ENCODE results near the gene GNAI3. TPM values are rescaled to one million over a fixed set of nuclear protein-coding genes. Genes with fewer than 3 reads are reported as not detected.

Gene GNAI3
- total and polyA plus RNA-seq, 10 of the 15 experiments (the other 5 are each of a cell fraction or from before 2014, with no cell fraction given), result 5.9 to 13.8 (median 8.0) TPM

GRCh38 chr1:109619576-109620400, 71.4 kb downstream of the GNAI3 start, which contains the start of the genes AMPD2 and GNAT2 (continued):
- TF ChIP-seq EGR1 (IDR thresholded peaks at IDR 0.05; ENCODE audit: borderline replicate concordance in 1 of 2, low read depth in 2 of 2, low read length in 2 of 2) (peak in 1 of 2 experiments; percentile 72; a peak in 2 of 3 replicates), TAF1 (IDR thresholded peaks at IDR 0.05; ENCODE audit: borderline replicate concordance, low read depth, low read length) (peak; percentile 62; the same call in 1 of the 2 replicates), RAD51 (IDR thresholded peaks at IDR 0.05) (peak; percentile 81), NR2C1 (IDR thresholded peaks at IDR 0.05) (no peak), DPF2 (IDR thresholded peaks at IDR 0.05) (no peak), E2F8 (IDR thresholded peaks at IDR 0.05; ENCODE audit: low read depth, partially characterized antibody) (no peak), RBBP5 (conservative IDR thresholded peaks at IDR 0.05) (no peak), PML (IDR thresholded peaks at IDR 0.05; ENCODE audit: low read length) (peak; percentile 80; the same call in 1 of the 2 replicates), MEF2B (IDR thresholded peaks at IDR 0.05; ENCODE audit: partially characterized antibody, poor library complexity, severe bottlenecking) (peak; percentile 72), IKZF2 (IDR thresholded peaks at IDR 0.05) (no peak), CBX5 (IDR thresholded peaks at IDR 0.05; ENCODE audit: low read depth) (no peak), NRF1 (conservative IDR thresholded peaks at IDR 0.05; ENCODE audit: low read depth, low read length) (no peak), ZNF207 (IDR thresholded peaks at IDR 0.05; ENCODE audit: borderline replicate concordance) (0 out of 2 replicates have a peak, but pooled peaks have one; percentile 8), ESRRA (IDR thresholded peaks at IDR 0.05; ENCODE audit: low read length) (no peak), FOS (IDR thresholded peaks at IDR 0.05; ENCODE audit: borderline replicate concordance, extremely low read depth, insufficient read length) (no peak), IKZF1 (conservative IDR thresholded peaks at IDR 0.05) (no peak; the same call in 1 of the 2 replicates), CBFB (IDR thresholded peaks at IDR 0.05; ENCODE audit: low read depth) (0 out of 2 replicates have a peak, but pooled peaks have one; percentile 27), POLR2A (IDR thresholded peaks at IDR 0.05; ENCODE audit: low read depth, low read length) (peak; percentile 86), ATF7 (IDR thresholded peaks at IDR 0.05; ENCODE audit: low read depth) (peak; percentile 62; the same call in 1 of the 2 replicates), SMAD1 (IDR thresholded peaks at IDR 0.05; ENCODE audit: low read depth, partially characterized antibody) (peak; percentile 58), ZNF622 (IDR thresholded peaks at IDR 0.05) (no peak), POLR2AphosphoS2 (IDR thresholded peaks at IDR 0.05; ENCODE audit: low read depth, low read length) (no peak), TCF3 (IDR thresholded peaks at IDR 0.05; ENCODE audit: borderline replicate concordance, insufficient read depth, low read depth, low read length) (no peak), SIX5 (IDR thresholded peaks at IDR 0.05; ENCODE audit: low read depth, low read length, severe bottlenecking) (no peak), HCFC1 (IDR thresholded peaks at IDR 0.05; ENCODE audit: low read length) (no peak), SUZ12 (IDR thresholded peaks at IDR 0.05; ENCODE audit: unreplicated experiment) (no peak), NFYB (IDR thresholded peaks at IDR 0.05; ENCODE audit: insufficient read depth, low read depth, low read length) (no peak), CHD1 (IDR thresholded peaks at IDR 0.05; ENCODE audit: low read depth, low read length) (no peak), EED (IDR thresholded peaks at IDR 0.05; ENCODE audit: low read depth) (no peak; the same call in 1 of the 2 replicates)
- TF ChIP-seq, protein P1, sequence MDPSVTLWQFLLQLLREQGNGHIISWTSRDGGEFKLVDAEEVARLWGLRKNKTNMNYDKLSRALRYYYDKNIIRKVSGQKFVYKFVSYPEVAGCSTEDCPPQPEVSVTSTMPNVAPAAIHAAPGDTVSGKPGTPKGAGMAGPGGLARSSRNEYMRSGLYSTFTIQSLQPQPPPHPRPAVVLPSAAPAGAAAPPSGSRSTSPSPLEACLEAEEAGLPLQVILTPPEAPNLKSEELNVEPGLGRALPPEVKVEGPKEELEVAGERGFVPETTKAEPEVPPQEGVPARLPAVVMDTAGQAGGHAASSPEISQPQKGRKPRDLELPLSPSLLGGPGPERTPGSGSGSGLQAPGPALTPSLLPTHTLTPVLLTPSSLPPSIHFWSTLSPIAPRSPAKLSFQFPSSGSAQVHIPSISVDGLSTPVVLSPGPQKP (IDR thresholded peaks at IDR 0.05; ENCODE audit: low read depth, low read length), result no peak; the same call in 1 of the 2 replicates
